Testis (tissue), 3 donors: Measurements from ENCODE around the gene CORO2B. TPM values are rescaled to one million over a fixed set of nuclear protein-coding genes. Genes with fewer than 3 reads are reported as not detected.

ENCODE experiments used
- DNase-seq: peaks from one replicate; pipeline ENCODE4 v3.0.0-alpha.2; 2019
- H3K27ac ChIP-seq, 2 donors: fragments of 200-600 bp; sonication (generic); one replicate each; pipeline ENCODE4 v1.5.1; 2019
- H3K27me3 ChIP-seq: fragments of 200-600 bp; sonication (generic); one replicate; pipeline ENCODE4 v1.5.1; 2019
- H3K36me3 ChIP-seq: fragments of 200-600 bp; sonication (generic); one replicate; pipeline ENCODE4 v1.5.1; 2017; ENCODE audit warnings: low read depth; ENCODE audit errors: missing control alignments
- H3K4me1 ChIP-seq: fragments of 200-600 bp; sonication (generic); one replicate; pipeline ENCODE4 v1.5.1; 2019
- H3K4me3 ChIP-seq, 2 donors: fragments of 200-600 bp; sonication (generic); one replicate each; pipeline ENCODE4 v1.5.1; 2017 to 2019
- H3K9me3 ChIP-seq: fragments of 200-600 bp; sonication (generic); one replicate; pipeline ENCODE4 v1.5.1; 2017
- CTCF ChIP-seq, 3 experiments: fragments of 450-650 bp in 2 of 3; fragments of 200-600 bp in 1 of 3; sonication (generic) in 1 of 3; IDR thresholded peaks; one replicate each; pipeline ENCODE4 v1.5.1; 2016 to 2019; ENCODE audit warnings: antibody characterized with exemption in 3 of 3, mild to moderate bottlenecking in 2 of 3, moderate library complexity in 1 of 3
- WGBS, 2 donors: methylation state at CpG; one replicate each; pipeline ENCODE4 v1.1.5; 2018; 5-methylcytosine and 5-hydroxymethylcytosine counted together
- intact Hi-C: fragments of 100-400 bp; cut with DNase I; formaldehyde crosslinking; loops from one replicate; pipeline ENCODE4 v1.15.1; 2023; ENCODE audit warnings: low total_unique reads
- polyA plus RNA-seq: library from polyadenylated mRNA; stranded (reverse); fragments of 350-450 nt; fragmentation: Illumina TruSeq; extraction: RNeasy Lipid Tissue Mini Kit (QIAGEN cat#74804); gene quantifications from one replicate; pipeline ENCODE4 v1.2.3, GENCODE V29; 2014; ENCODE audit warnings: low read depth, low replicate concordance; ENCODE audit not compliant: insufficient read depth
- total RNA-seq, 2 donors: library from RNA; depleted of rRNA; stranded (reverse); fragments of >200 nt; gene quantifications; one replicate each; pipeline ENCODE4 v1.2.3, GENCODE V29; 2016

CORO2B gene
- total and polyA plus RNA-seq, 3 donors from 2014 or later, result 1.4 to 4.3 (median 2.2) TPM

GRCh38 chr15:68776477-68777270 is 197.9 kb downstream of the CORO2B start:
- intact Hi-C loops, result no loop called here
- WGBS, 2 donors, result 84 to 89% methylated on average over 10 of the region's 10 CpGs
- H3K4me1 ChIP-seq, result peaks cover 16% of the 10 kb centered on the region

More at GRCh38 chr15:68776477-68777270, 197.9 kb downstream of the CORO2B start:
- DNase-seq, result no peak
- Histone ChIP-seq H3K27ac (peak overlapping the region in 1 of 2 donors; percentile 59), H3K4me3 (no peak overlapping the region), H3K36me3 (no peaks in the 10 kb centered on the region), H3K27me3 (no peaks in the 10 kb centered on the region), H3K9me3 (no peaks in the 10 kb centered on the region)
- TF ChIP-seq CTCF (IDR thresholded peaks at IDR 0.05), result no peak

Other genes starting within 250 kb of the CORO2B start
- 1 to 10 TPM; 4.3 to 5.6 TPM for gene ITGA11, start 146.8 kb upstream of the CORO2B start, total RNA-seq
- 6.6 TPM for gene ITGA11, start 146.8 kb upstream of the CORO2B start, polyA plus RNA-seq
- gene ANP32A, start 241.9 kb downstream of the CORO2B start, total RNA-seq, result 10 to 100 TPM; 32.9 to 41.3 TPM
- gene ANP32A, start 241.9 kb downstream of the CORO2B start, polyA plus RNA-seq, result 49.5 TPM